Measurements from ENCODE around the gene RGL2. TPM values are rescaled to one million over a fixed set of nuclear protein-coding genes. Genes with fewer than 3 reads are reported as not detected.

Gene RGL2
- total RNA-seq, 1 donor from 2014 or later, result 112 TPM

DNA sequence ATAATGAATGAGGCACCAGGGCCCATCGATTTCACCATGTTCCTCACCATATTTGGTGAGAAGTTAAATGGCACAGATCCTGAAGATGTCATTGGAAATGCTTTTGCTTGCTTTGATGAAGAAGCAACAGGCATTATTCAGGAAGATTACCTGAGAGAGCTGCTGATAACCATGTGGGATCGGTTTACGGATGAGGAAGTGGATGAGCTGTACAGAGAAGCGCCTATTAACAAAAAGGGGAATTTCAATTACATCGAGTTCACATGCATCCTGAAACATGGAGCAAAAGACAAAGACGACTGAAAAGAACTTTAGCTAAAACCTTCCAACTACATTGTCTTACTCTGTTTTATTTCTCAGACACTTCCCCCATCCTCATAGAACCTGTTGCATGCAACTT lies 40.5 kb upstream of the RGL2 start:
- Mint-ChIP-seq H3K4me3 (no peak overlapping the region), H3K9me3 (no peaks in the 10 kb centered on the region), H3K27me3 (ENCODE audit: low read depth) (no peaks in the 10 kb centered on the region), H3K27ac (no peak overlapping the region), H3K36me3 (no peaks in the 10 kb centered on the region), H3K4me1 (no peaks in the 10 kb centered on the region)
- TF ChIP-seq, protein P1, sequence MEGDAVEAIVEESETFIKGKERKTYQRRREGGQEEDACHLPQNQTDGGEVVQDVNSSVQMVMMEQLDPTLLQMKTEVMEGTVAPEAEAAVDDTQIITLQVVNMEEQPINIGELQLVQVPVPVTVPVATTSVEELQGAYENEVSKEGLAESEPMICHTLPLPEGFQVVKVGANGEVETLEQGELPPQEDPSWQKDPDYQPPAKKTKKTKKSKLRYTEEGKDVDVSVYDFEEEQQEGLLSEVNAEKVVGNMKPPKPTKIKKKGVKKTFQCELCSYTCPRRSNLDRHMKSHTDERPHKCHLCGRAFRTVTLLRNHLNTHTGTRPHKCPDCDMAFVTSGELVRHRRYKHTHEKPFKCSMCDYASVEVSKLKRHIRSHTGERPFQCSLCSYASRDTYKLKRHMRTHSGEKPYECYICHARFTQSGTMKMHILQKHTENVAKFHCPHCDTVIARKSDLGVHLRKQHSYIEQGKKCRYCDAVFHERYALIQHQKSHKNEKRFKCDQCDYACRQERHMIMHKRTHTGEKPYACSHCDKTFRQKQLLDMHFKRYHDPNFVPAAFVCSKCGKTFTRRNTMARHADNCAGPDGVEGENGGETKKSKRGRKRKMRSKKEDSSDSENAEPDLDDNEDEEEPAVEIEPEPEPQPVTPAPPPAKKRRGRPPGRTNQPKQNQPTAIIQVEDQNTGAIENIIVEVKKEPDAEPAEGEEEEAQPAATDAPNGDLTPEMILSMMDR (IDR thresholded peaks at IDR 0.05; ENCODE audit: unreplicated experiment), result no peak
- no peak for DNase-seq (ENCODE audit: low spot score in 2 of 2, unreplicated experiment in 2 of 2)

DNA sequence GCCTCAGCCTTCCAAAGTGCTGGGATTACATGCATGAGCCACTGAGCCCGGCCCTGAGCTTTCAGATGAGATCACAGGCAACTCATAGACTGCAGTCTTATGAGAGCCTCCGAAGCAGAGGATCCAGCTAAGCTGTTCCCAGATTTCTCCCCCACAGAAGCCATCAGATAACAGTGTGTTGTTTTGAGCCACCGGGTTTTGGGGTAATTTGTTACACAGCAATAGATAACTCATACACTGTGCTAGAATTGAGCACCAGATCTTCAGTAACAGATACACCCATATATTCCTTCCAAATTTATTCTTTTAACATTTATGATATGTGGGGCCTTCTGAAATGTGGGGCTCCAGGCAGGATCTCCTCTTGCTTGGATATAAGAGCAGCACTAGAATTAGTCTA lies 37.8 kb upstream of the RGL2 start:
- TF ChIP-seq, protein P1 (IDR thresholded peaks at IDR 0.05; ENCODE audit: unreplicated experiment), result no peak
- Mint-ChIP-seq H3K9me3 (no peaks in the 10 kb centered on the region), H3K27ac (no peak overlapping the region), H3K4me3 (no peak overlapping the region), H3K36me3 (no peaks in the 10 kb centered on the region), H3K4me1 (no peaks in the 10 kb centered on the region), H3K27me3 (ENCODE audit: low read depth) (no peaks in the 10 kb centered on the region)
- DNase-seq (ENCODE audit: low spot score in 2 of 2, unreplicated experiment in 2 of 2), result no peak

DNA sequence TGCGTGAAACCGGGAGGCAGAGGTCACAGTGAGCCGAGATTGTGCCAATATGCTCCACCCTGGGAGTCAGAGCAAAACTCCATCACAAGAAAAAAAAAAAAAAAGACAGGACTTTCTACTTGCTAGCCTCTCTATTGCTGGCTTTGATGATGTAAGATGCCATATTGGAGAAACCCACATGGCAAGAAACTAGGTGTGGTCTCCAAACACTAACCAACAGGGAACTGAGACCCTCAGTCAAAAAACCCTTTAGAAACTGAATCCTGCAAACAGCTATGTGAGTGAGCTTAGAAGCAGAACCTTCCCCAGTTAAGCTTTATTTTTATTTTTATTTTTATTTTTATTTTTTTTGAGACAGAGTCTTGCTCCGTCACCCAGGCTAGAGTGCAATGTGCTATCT lies 37.2 kb upstream of the RGL2 start:
- Mint-ChIP-seq H3K27ac (no peak overlapping the region), H3K4me3 (no peak overlapping the region), H3K4me1 (no peaks in the 10 kb centered on the region), H3K36me3 (no peaks in the 10 kb centered on the region), H3K27me3 (ENCODE audit: low read depth) (peaks cover 2% of the 10 kb centered on the region), H3K9me3 (no peaks in the 10 kb centered on the region)
- DNase-seq (ENCODE audit: low spot score in 2 of 2, unreplicated experiment in 2 of 2), result no peak
- TF ChIP-seq, protein P1 (IDR thresholded peaks at IDR 0.05; ENCODE audit: unreplicated experiment), result no peak

DNA sequence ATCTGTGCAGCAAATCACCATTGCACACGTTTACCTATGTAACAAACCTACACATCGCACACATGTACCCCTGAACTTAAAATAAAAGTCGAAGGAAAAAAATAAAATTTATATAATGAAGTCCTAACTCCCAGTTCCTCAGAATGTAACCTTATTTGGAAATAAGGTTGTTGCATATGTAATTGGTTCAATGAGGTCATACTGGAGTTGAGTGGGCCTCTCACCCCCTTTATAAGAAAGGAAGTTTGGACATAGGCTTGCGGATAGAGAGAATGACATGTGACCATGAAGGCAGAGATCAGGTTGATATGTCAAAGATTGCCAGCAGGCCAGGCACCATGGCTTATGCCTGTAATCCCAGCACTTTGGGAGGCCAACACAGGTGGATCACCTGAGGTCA lies 34.9 kb upstream of the RGL2 start:
- H3K27me3 Mint-ChIP-seq (ENCODE audit: low read depth), result peaks cover 5% of the 10 kb centered on the region
- no peak overlapping the region for H3K4me3 Mint-ChIP-seq
- H3K27ac Mint-ChIP-seq, result no peak overlapping the region
- TF ChIP-seq, protein P1 (IDR thresholded peaks at IDR 0.05; ENCODE audit: unreplicated experiment), result no peak
- H3K4me1 Mint-ChIP-seq, result no peaks in the 10 kb centered on the region
- H3K9me3 Mint-ChIP-seq, result no peaks in the 10 kb centered on the region
- H3K36me3 Mint-ChIP-seq, result no peaks in the 10 kb centered on the region
- no peak for DNase-seq (ENCODE audit: low spot score in 2 of 2, unreplicated experiment in 2 of 2)

DNA sequence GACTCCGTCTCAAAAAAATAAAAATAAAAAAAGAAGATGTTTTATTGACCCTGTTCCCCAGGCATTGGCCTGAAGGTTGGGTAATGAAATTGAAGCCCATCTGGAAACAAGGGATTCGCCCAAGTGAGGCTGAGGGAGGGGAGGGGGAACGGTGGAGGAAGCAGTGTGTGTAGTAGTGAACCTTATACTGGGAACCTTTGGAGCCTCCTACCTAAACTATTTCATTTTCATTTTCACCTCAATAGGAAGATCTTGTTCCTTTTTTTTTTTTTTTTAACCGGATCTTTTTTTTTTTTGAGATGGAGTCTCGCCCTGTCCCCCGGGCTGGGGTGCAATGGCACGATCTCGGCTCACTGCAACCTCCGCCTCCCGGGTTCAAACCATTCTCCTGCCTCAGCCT lies 32.0 kb upstream of the RGL2 start:
- Mint-ChIP-seq H3K27ac (no peak overlapping the region), H3K9me3 (no peaks in the 10 kb centered on the region), H3K27me3 (ENCODE audit: low read depth) (peaks cover 5% of the 10 kb centered on the region), H3K4me3 (no peak overlapping the region), H3K36me3 (no peaks in the 10 kb centered on the region), H3K4me1 (no peaks in the 10 kb centered on the region)
- DNase-seq (ENCODE audit: low spot score in 2 of 2, unreplicated experiment in 2 of 2), result no peak
- TF ChIP-seq, protein P1 (IDR thresholded peaks at IDR 0.05; ENCODE audit: unreplicated experiment), result no peak

DNA sequence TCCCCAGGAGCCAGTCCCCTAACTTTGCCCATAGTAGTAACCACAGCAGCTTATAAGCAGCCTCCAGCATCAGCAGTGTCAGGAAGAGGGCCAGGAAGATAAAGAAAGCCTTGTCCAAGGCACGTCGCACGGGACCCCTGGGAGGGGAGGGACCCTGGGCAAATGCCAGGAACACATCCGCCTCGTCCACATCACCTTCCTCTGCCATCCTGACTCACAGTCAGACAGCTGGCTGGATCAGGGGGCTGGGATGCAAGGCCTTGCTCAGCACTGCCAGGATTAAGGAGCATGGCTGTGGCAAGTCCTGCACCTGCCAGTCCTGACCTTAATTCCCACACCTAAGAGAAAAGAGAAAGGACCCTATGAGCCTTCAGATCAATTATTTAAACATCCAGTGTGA lies 30.3 kb upstream of the RGL2 start:
- Mint-ChIP-seq H3K36me3 (no peaks in the 10 kb centered on the region), H3K4me1 (peaks cover 1% of the 10 kb centered on the region), H3K9me3 (no peaks in the 10 kb centered on the region), H3K27ac (no peak overlapping the region), H3K27me3 (ENCODE audit: low read depth) (peaks cover 5% of the 10 kb centered on the region), H3K4me3 (no peak overlapping the region)
- TF ChIP-seq, protein P1 (IDR thresholded peaks at IDR 0.05; ENCODE audit: unreplicated experiment), result no peak
- no peak for DNase-seq (ENCODE audit: low spot score in 2 of 2, unreplicated experiment in 2 of 2)

Data from mesothelial cell of epicardium (in vitro differentiated cells).